Measurements from ENCODE around the gene ZC3HAV1.

The ZC3HAV1 gene

DNA sequence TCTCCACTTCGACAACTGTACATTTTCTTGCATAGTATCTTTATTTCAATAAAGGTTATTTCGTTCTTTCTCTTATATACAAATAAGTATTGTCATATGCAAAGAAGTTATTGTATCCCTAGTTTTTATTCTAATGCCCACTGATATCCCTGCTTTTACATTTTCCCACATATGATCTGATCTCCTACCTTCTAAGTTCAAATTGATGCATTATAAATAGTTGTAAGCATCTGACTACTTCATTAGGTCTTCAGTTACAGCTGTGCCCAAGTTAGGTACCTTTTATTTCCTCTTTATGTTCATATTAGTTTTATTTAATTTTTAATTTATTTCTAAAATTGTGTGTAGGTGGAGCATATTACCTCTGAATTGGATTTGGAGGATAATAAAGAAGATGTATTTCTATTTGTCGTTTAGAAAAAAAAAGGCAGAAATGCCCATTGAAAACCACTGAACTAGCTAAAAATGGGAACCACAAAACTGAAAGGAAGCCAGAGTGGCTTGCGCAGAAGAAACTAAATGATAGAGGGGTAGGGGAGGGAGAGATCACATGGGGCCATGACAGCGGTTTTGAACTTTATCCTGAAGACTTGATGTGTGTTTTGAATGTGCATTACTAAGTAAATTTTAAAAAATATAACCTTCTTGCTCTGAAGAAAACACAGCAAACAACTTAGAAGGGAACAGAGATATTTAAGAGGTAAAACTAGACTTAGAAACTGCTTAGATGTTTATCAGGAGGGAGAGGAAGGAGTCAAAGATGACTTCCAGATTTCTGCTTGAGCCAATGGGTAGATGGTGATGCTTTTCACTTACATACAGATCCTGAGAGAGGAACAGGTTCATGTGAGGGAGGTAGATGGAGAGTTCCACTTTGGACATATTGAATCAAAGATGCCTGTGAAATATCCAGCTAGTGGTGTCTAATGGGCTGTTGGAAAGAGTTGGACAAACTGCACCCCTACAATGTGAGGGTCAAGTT lies 64.4 kb downstream of the ZC3HAV1 start:
- DNase-seq = peak; percentile 81 to 92 (median 86)
- ChIA-PET CTCF (interaction anchor here (0.6 to 2.5 kb wide), 9 partner anchors 8 to 28 kb away, joined by 3 to 10 read pairs (median 4); no protein-coding TSS in a partner anchor), POLR2A (interaction anchor here (1.5 kb wide), 1 partner anchor 9 kb away, joined by 6 read pairs; no protein-coding TSS in a partner anchor)
- Histone ChIP-seq H3K4me3 (ENCODE audit: control insufficient read depth in 1 of 7, extremely low read depth in 1 of 7, insufficient read depth in 4 of 7, low read depth in 2 of 7, low read length in 6 of 7) (peak overlapping the region in 3 of 7 experiments; percentile 11 to 47 (median 35)), H3K36me3 (ENCODE audit: control insufficient read depth in 4 of 4, insufficient read depth in 4 of 4, low read length in 3 of 4) (peaks cover 28 to 45% (median 38%) of the 10 kb centered on the region in 4 experiments), H3K27me3 (replicated peaks in 2 of 5; ENCODE audit: control insufficient read depth in 4 of 5, insufficient read depth in 5 of 5, low read length in 4 of 5) (no peaks in the 10 kb centered on the region), H3K27ac (ENCODE audit: insufficient read depth in 1 of 2, low read depth in 1 of 2, low read length in 2 of 2, poor library complexity in 1 of 2, severe bottlenecking in 2 of 2) (peak overlapping the region in 1 of 2 experiments; percentile 83), H3K9me3 (ENCODE audit: control extremely low read depth in 1 of 5, control insufficient read depth in 4 of 5, insufficient read depth in 2 of 5, low read depth in 1 of 5, low read length in 4 of 5) (no peaks in the 10 kb centered on the region), H3K4me1 (ENCODE audit: control extremely low read depth in 1 of 4, control insufficient read depth in 4 of 4, insufficient read depth in 4 of 4, low read length in 3 of 4) (peaks cover 16 to 50% (median 30%) of the 10 kb centered on the region in 4 experiments)
- WGBS (ENCODE audit: insufficient coverage) = 0% methylated on average over 2 of the region's 5 CpGs

DNA sequence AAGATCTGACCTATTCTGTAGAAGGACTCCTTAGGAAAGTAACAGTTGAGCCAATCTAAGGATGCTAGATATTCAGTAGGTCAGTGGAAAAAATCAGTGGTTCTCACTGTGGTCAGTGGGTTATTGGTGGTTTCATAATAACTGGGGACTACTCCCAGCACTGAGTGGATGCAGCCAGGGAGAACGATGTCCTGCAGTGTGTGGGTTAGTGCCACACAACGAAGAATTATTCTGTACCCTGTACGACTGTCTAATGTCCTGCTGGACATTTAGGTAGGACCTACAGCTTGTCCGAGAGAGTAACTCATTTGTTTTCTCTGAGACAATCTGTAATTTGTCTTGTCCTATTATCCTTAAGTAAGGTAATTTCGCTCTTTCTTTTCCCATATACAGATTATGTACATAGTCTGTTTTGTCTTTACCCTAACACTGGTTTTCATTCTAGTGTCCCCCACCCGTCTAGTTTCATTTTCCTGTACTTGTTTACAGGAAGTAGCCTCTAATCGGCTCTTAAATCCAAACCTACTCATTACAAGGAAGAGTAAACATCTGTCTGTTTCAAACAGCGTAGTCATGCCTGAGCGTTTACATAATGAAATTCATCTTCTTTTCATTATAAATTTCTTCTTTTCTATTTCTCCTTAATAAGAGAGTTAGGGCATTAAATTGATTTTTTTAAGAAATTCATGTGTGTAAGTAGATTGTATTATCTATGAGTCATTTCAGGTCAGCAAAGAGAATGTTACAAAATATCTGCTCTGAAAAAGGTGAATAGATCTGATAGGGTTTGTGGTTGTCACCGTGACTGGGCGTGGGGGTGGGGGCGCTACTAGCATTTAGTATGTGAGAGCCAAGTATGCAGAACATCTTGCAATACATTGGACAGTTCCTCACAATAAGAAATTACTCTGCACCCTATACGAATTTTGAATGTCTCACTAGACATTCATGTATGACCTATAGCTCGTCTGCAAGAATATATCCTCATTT lies 65.4 kb downstream of the ZC3HAV1 start:
- peak overlapping the region in 3 of 7 experiments; percentile 21 to 47 (median 35) for H3K4me3 ChIP-seq (ENCODE audit: control insufficient read depth in 1 of 7, extremely low read depth in 1 of 7, insufficient read depth in 4 of 7, low read depth in 2 of 7, low read length in 6 of 7)
- H3K4me1 ChIP-seq (ENCODE audit: control extremely low read depth in 1 of 4, control insufficient read depth in 4 of 4, insufficient read depth in 4 of 4, low read length in 3 of 4) = peaks cover 16 to 50% (median 30%) of the 10 kb centered on the region in 4 experiments
- DNase-seq = peak; percentile 83 to 92 (median 89)
- POLR2A ChIA-PET = interaction anchor here (1.5 kb wide), 1 partner anchor 10 kb away, joined by 6 read pairs; no protein-coding TSS in a partner anchor
- CTCF ChIA-PET = interaction anchor here (0.6 to 2.5 kb wide), 10 partner anchors 7 to 31 kb away, joined by 3 to 10 read pairs (median 4); no protein-coding TSS in a partner anchor
- peaks cover 19 to 35% (median 29%) of the 10 kb centered on the region in 4 experiments for H3K36me3 ChIP-seq (ENCODE audit: control insufficient read depth in 4 of 4, insufficient read depth in 4 of 4, low read length in 3 of 4)
- no peaks in the 10 kb centered on the region for H3K27me3 ChIP-seq (replicated peaks in 2 of 5; ENCODE audit: control insufficient read depth in 4 of 5, insufficient read depth in 5 of 5, low read length in 4 of 5)
- 50% methylated on average over 8 of the region's 14 CpGs for WGBS (ENCODE audit: insufficient coverage)
- peak overlapping the region; percentile 57 to 83 for H3K27ac ChIP-seq (ENCODE audit: insufficient read depth in 1 of 2, low read depth in 1 of 2, low read length in 2 of 2, poor library complexity in 1 of 2, severe bottlenecking in 2 of 2)
- H3K9me3 ChIP-seq (ENCODE audit: control extremely low read depth in 1 of 5, control insufficient read depth in 4 of 5, insufficient read depth in 2 of 5, low read depth in 1 of 5, low read length in 4 of 5) = no peaks in the 10 kb centered on the region

DNA sequence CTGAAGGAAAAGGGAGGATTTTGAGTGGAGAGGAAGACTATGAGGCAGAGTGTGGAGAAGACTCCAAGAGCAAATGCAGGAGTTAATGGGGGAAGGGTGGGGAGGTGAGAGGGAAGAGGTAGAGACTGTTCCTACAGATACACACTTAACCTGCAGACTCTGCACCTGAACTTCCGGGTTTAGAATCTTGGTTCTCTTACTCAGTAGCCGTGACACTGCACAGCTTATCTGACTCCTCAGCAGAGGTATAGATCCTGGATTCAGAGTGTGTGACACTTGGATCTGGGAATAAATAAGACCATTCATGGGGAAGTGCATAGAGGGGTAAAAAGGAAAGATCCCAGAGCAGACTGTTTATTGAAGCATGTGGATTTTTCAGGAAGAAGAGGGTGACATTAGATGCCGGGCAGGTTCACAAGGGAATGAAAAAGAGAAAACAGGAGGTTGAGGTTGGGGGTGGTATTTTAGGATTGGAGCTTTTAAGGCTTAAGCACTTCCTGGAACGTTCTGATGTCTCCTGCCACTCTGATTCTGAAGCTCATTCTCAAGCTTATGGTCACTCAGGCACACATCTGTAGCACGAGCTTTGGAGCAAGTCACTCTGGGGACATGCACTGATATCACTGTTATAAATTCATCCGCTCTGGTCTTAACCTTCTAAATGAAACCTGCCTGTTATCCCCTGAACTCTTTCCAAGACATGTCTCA lies 68.0 kb downstream of the ZC3HAV1 start:
- H3K4me3 ChIP-seq (ENCODE audit: control insufficient read depth in 1 of 7, extremely low read depth in 1 of 7, insufficient read depth in 4 of 7, low read depth in 2 of 7, low read length in 6 of 7) = no peak overlapping the region
- no peak for DNase-seq
- no peak overlapping the region for H3K27ac ChIP-seq (ENCODE audit: insufficient read depth in 1 of 2, low read depth in 1 of 2, low read length in 2 of 2, poor library complexity in 1 of 2, severe bottlenecking in 2 of 2)
- no peaks in the 10 kb centered on the region for H3K9me3 ChIP-seq (ENCODE audit: control extremely low read depth in 1 of 5, control insufficient read depth in 4 of 5, insufficient read depth in 2 of 5, low read depth in 1 of 5, low read length in 4 of 5)
- CTCF ChIA-PET = interaction anchor here (0.6 to 2.4 kb wide), 5 partner anchors 11 to 87 kb away, joined by 3 to 6 read pairs (median 3); no protein-coding TSS in a partner anchor
- H3K27me3 ChIP-seq (replicated peaks in 2 of 5; ENCODE audit: control insufficient read depth in 4 of 5, insufficient read depth in 5 of 5, low read length in 4 of 5) = no peaks in the 10 kb centered on the region
- POLR2A ChIA-PET = interaction anchor here (0.5 kb wide), 1 partner anchor 40 kb away, joined by 3 read pairs; no protein-coding TSS in a partner anchor
- 71% methylated on average over 6 of the region's 6 CpGs for WGBS (ENCODE audit: insufficient coverage)
- peaks cover 16 to 48% (median 30%) of the 10 kb centered on the region in 4 experiments for H3K4me1 ChIP-seq (ENCODE audit: control extremely low read depth in 1 of 4, control insufficient read depth in 4 of 4, insufficient read depth in 4 of 4, low read length in 3 of 4)
- H3K36me3 ChIP-seq (ENCODE audit: control insufficient read depth in 4 of 4, insufficient read depth in 4 of 4, low read length in 3 of 4) = peaks cover 9 to 15% (median 10%) of the 10 kb centered on the region in 4 experiments

DNA sequence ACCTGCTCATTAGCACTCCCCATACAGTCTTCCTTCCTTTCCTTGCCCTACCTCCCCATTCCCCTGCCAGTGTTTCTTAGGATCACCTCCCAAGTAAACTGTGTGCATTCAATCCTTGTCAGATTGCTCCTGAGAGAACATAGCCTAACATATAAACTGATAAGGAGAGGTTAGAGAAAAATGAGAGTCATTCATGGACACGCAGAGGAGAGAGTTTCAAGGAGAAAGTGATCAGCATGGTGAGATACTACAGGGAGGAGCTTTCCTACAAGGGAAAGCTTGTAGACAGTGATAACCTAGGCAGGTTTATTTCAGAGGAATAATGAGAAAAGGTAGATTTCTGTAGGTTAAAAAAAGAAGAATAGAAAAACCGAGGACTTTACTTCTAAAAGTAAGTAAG lies 70.8 kb downstream of the ZC3HAV1 start:
- Histone ChIP-seq H3K4me3 (ENCODE audit: control insufficient read depth in 1 of 7, extremely low read depth in 1 of 7, insufficient read depth in 4 of 7, low read depth in 2 of 7, low read length in 6 of 7) (no peak overlapping the region), H3K36me3 (ENCODE audit: control insufficient read depth in 4 of 4, insufficient read depth in 4 of 4, low read length in 3 of 4) (peaks cover 6 to 11% (median 8%) of the 10 kb centered on the region in 4 experiments), H3K27ac (ENCODE audit: insufficient read depth in 1 of 2, low read depth in 1 of 2, low read length in 2 of 2, poor library complexity in 1 of 2, severe bottlenecking in 2 of 2) (no peak overlapping the region), H3K9me3 (ENCODE audit: control extremely low read depth in 1 of 5, control insufficient read depth in 4 of 5, insufficient read depth in 2 of 5, low read depth in 1 of 5, low read length in 4 of 5) (no peaks in the 10 kb centered on the region), H3K27me3 (replicated peaks in 2 of 5; ENCODE audit: control insufficient read depth in 4 of 5, insufficient read depth in 5 of 5, low read length in 4 of 5) (no peaks in the 10 kb centered on the region), H3K4me1 (ENCODE audit: control extremely low read depth in 1 of 4, control insufficient read depth in 4 of 4, insufficient read depth in 4 of 4, low read length in 3 of 4) (peaks cover 2 to 36% (median 24%) of the 10 kb centered on the region in 4 experiments)
- WGBS (ENCODE audit: insufficient coverage) = 97% methylated on average over 2 of the region's 2 CpGs
- ChIA-PET POLR2A (no interaction called here), CTCF (interaction anchor here (1.5 to 1.8 kb wide), 2 partner anchors 14 to 28 kb away, joined by 3 to 4 read pairs; no protein-coding TSS in a partner anchor)
- DNase-seq = no peak

DNA sequence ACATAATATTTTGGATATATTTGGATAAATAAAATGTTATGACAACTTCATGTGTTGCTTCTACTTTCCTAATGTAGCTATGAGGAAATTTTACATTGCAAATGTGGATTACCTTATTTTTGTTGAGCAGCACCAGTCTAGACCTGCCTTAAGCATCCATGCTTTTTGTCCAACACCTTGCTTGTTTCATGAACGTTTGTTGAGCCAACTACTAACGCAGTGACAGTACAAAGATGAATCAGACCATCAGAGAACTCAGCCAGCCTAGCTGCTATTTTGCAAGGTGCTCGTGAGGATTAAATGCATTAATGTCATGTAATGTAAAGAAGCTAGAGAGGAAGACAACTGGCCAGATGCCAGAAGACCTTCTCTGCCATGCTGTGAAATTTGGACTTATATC lies 72.6 kb downstream of the ZC3HAV1 start:
- no peaks in the 10 kb centered on the region for H3K9me3 ChIP-seq (ENCODE audit: control extremely low read depth in 1 of 5, control insufficient read depth in 4 of 5, insufficient read depth in 2 of 5, low read depth in 1 of 5, low read length in 4 of 5)
- ChIA-PET CTCF (interaction anchor here (0.6 to 3.6 kb wide), 6 partner anchors 8 to 44 kb away, joined by 3 to 10 read pairs (median 4); no protein-coding TSS in a partner anchor), POLR2A (interaction anchor here (1.0 kb wide), 1 partner anchor 38 kb away, joined by 3 read pairs; no protein-coding TSS in a partner anchor)
- no peak overlapping the region for H3K27ac ChIP-seq (ENCODE audit: insufficient read depth in 1 of 2, low read depth in 1 of 2, low read length in 2 of 2, poor library complexity in 1 of 2, severe bottlenecking in 2 of 2)
- peaks cover 7 to 19% (median 12%) of the 10 kb centered on the region in 4 experiments for H3K36me3 ChIP-seq (ENCODE audit: control insufficient read depth in 4 of 4, insufficient read depth in 4 of 4, low read length in 3 of 4)
- 80% methylated on average over 1 of the region's 3 CpGs for WGBS (ENCODE audit: insufficient coverage)
- H3K27me3 ChIP-seq (replicated peaks in 2 of 5; ENCODE audit: control insufficient read depth in 4 of 5, insufficient read depth in 5 of 5, low read length in 4 of 5) = no peaks in the 10 kb centered on the region
- H3K4me3 ChIP-seq (ENCODE audit: control insufficient read depth in 1 of 7, extremely low read depth in 1 of 7, insufficient read depth in 4 of 7, low read depth in 2 of 7, low read length in 6 of 7) = no peak overlapping the region
- no peak for DNase-seq
- peaks cover 0 to 28% (median 21%) of the 10 kb centered on the region in 4 experiments for H3K4me1 ChIP-seq (ENCODE audit: control extremely low read depth in 1 of 4, control insufficient read depth in 4 of 4, insufficient read depth in 4 of 4, low read length in 3 of 4)

Measured in common myeloid progenitor, CD34-positive (primary cell).